ENCODE data around the gene CD300A.

GRCh38 chr17:74449773-74450172, 16.7 kb upstream of the CD300A start:
- TF ChIP-seq EP300 (IDR thresholded peaks at IDR 0.05; ENCODE audit: borderline replicate concordance) (no peak), NFIC (IDR thresholded peaks at IDR 0.05) (no peak), CREB1 (IDR thresholded peaks at IDR 0.05; ENCODE audit: low read depth) (no peak), CEBPB (IDR thresholded peaks at IDR 0.05) (no peak)
